Panc1 (cell line): ENCODE data around the gene ZBTB8OS. TPM values are rescaled to one million over a fixed set of nuclear protein-coding genes. Genes with fewer than 3 reads are reported as not detected.
"Not testable (repeated sequence)": the region's sequence is repeated elsewhere in the genome, so short reads cannot be mapped to it uniquely, and the experiment has no call there.

ENCODE experiments used
- ATAC-seq: fragments of 200-7000 bp; cut with Tn5 transposase; 2 replicates; pipeline ENCODE4 v1.9.1; 2020; ENCODE audit warnings: mild to moderate bottlenecking, moderate library complexity
- BruUV-seq: library from RNA; stranded (reverse); fragments of 400-500 nt; replicated peaks from 2 replicates; lab custom pipeline; 2021; lab: Mats Ljungman, UMichigan
- CTCF ChIA-PET: fragments of 300-600 bp; sonication (Branson Sonifier 250); formaldehyde crosslinking; loops from one replicate; lab custom pipeline; 2022; ENCODE audit warnings: antibody characterized with exemption; lab: Charles Lee
- POLR2A ChIA-PET: fragments of 300-600 bp; sonication (Branson Sonifier 250); formaldehyde crosslinking; loops from one replicate; lab custom pipeline; 2022; ENCODE audit warnings: antibody characterized with exemption; lab: Charles Lee
- DNase-seq: peaks from one replicate; pipeline ENCODE4 v3.0.0-alpha.2; 2010; ENCODE audit warnings: low read depth, low spot score
- H3K27ac ChIP-seq: 2 replicates; pipeline ENCODE4 v1.5.1; 2011; ENCODE audit warnings: mild to moderate bottlenecking, low read length, inconsistent platforms
- H3K27me3 ChIP-seq: fragments of 200-500 bp; sonication (Bioruptor generic); 2 replicates; pipeline ENCODE4 v1.6.0; 2014; ENCODE audit warnings: low read length, inconsistent platforms; ENCODE audit not compliant: control insufficient read depth, insufficient read depth
- H3K36me3 ChIP-seq: fragments of 200-500 bp; sonication (Bioruptor generic); 2 replicates; pipeline ENCODE4 v1.5.1; 2014; ENCODE audit warnings: inconsistent platforms, mild to moderate bottlenecking, low read length, moderate library complexity; ENCODE audit not compliant: control insufficient read depth, insufficient read depth
- H3K4me1 ChIP-seq: 2 replicates; pipeline ENCODE4 v1.5.1; 2011; ENCODE audit warnings: inconsistent platforms, mild to moderate bottlenecking, low read length, moderate library complexity; ENCODE audit not compliant: control insufficient read depth, insufficient read depth
- H3K4me3 ChIP-seq, 2 experiments: 2 replicates each; pipeline ENCODE4 v1.5.1; 2011 to 2012; ENCODE audit warnings: low read depth in 2 of 2, low read length in 2 of 2, mild to moderate bottlenecking in 2 of 2, inconsistent platforms in 1 of 2, moderate library complexity in 1 of 2
- H3K9me3 ChIP-seq: fragments of 200-500 bp; sonication (Bioruptor generic); 2 replicates; pipeline ENCODE4 v1.5.1; 2014; ENCODE audit warnings: low read depth, mild to moderate bottlenecking, inconsistent platforms, low read length, moderate library complexity; ENCODE audit not compliant: control insufficient read depth, insufficient read depth
- POLR2AphosphoS5 ChIP-seq: IDR thresholded peaks from 2 replicates; pipeline ENCODE4 v1.6.1; 2012; ENCODE audit warnings: mild to moderate bottlenecking, low read depth, low read length, moderate library complexity
- SIN3A ChIP-seq: IDR thresholded peaks from 2 replicates; pipeline ENCODE4 v1.6.1; 2012; ENCODE audit warnings: low read depth, mild to moderate bottlenecking, low read length, moderate library complexity, borderline replicate concordance; ENCODE audit not compliant: insufficient read depth
- TCF7L2 ChIP-seq: IDR thresholded peaks from 2 replicates; pipeline ENCODE4 v1.6.1; 2011; ENCODE audit warnings: mild to moderate bottlenecking, low read depth, low read length, inconsistent platforms
- in situ Hi-C: cut with HindIII; loops from 2 replicates; pipeline ENCODE4 v1.10.0; 2016; ENCODE audit warnings: low sequenced_read_pairs, low pct_unique_long_range_greater_than_20kb
- intact Hi-C: fragments of 100-400 bp; cut with micrococcal nuclease; formaldehyde crosslinking; loops from one replicate; pipeline ENCODE4 v1.10.0; 2022; ENCODE audit not compliant: unreplicated experiment
- total RNA-seq: library from RNA; stranded (reverse); gene quantifications from one replicate; pipeline ENCODE4 v1.2.1, GENCODE V29; 2021; ENCODE audit not compliant: unreplicated experiment
- TF ChIP-seq, protein P1 (sequence below): fragments of 450-650 bp; IDR thresholded peaks from 2 replicates; pipeline ENCODE4 v1.5.1; 2017; ENCODE audit warnings: mild to moderate bottlenecking
- TF ChIP-seq, protein P2 (sequence below), 2 experiments: IDR thresholded peaks; 2 replicates each; pipeline ENCODE4 v1.6.1; 2011 to 2012; ENCODE audit warnings: low read depth in 2 of 2, control low read depth in 1 of 2, low read length in 1 of 2, mild to moderate bottlenecking in 1 of 2, moderate library complexity in 1 of 2; ENCODE audit not compliant: insufficient read depth in 1 of 2

The ZBTB8OS gene
- total RNA-seq, 1 experiment from 2014 or later, result 78.9 TPM

DNA sequence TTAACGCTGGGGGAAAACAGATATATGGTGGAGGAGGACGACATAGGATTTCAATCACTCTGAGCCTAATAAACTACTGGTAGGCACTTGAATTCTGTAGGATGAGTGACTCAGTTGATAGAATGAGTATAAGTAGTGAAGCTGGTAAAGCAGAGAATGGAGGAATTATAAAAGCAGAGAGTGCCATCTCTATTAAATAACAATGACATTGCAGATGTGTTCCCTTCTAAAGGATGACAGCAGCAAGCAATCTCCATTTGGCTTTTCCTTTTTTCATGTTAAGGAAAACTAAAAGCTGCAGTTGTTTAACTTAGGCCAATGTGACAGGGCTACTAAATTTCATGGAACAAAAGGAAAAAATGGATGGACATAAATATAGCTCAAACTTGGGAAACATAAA is 17.5 kb downstream of the ZBTB8OS start:
- Histone ChIP-seq H3K4me3 (no peak overlapping the region), H3K27ac (no peak overlapping the region), H3K9me3 (no peaks in the 10 kb centered on the region), H3K36me3 (peaks cover 2% of the 10 kb centered on the region; the same call in 1 of the 2 replicates), H3K27me3 (no peaks in the 10 kb centered on the region), H3K4me1 (no peaks in the 10 kb centered on the region)
- intact Hi-C loops, result no loop called here
- ChIA-PET POLR2A (no interaction called here), CTCF (no interaction called here)
- in situ Hi-C loops, result no loop called here
- ATAC-seq (no peak), DNase-seq (no peak)
- no TSS peak for BruUV-seq
- TF ChIP-seq, protein P1, sequence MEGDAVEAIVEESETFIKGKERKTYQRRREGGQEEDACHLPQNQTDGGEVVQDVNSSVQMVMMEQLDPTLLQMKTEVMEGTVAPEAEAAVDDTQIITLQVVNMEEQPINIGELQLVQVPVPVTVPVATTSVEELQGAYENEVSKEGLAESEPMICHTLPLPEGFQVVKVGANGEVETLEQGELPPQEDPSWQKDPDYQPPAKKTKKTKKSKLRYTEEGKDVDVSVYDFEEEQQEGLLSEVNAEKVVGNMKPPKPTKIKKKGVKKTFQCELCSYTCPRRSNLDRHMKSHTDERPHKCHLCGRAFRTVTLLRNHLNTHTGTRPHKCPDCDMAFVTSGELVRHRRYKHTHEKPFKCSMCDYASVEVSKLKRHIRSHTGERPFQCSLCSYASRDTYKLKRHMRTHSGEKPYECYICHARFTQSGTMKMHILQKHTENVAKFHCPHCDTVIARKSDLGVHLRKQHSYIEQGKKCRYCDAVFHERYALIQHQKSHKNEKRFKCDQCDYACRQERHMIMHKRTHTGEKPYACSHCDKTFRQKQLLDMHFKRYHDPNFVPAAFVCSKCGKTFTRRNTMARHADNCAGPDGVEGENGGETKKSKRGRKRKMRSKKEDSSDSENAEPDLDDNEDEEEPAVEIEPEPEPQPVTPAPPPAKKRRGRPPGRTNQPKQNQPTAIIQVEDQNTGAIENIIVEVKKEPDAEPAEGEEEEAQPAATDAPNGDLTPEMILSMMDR, result no peak
- no peak for TF ChIP-seq POLR2AphosphoS5
- no peak for TF ChIP-seq SIN3A
- TF ChIP-seq TCF7L2, result no peak
- TF ChIP-seq, protein P2, sequence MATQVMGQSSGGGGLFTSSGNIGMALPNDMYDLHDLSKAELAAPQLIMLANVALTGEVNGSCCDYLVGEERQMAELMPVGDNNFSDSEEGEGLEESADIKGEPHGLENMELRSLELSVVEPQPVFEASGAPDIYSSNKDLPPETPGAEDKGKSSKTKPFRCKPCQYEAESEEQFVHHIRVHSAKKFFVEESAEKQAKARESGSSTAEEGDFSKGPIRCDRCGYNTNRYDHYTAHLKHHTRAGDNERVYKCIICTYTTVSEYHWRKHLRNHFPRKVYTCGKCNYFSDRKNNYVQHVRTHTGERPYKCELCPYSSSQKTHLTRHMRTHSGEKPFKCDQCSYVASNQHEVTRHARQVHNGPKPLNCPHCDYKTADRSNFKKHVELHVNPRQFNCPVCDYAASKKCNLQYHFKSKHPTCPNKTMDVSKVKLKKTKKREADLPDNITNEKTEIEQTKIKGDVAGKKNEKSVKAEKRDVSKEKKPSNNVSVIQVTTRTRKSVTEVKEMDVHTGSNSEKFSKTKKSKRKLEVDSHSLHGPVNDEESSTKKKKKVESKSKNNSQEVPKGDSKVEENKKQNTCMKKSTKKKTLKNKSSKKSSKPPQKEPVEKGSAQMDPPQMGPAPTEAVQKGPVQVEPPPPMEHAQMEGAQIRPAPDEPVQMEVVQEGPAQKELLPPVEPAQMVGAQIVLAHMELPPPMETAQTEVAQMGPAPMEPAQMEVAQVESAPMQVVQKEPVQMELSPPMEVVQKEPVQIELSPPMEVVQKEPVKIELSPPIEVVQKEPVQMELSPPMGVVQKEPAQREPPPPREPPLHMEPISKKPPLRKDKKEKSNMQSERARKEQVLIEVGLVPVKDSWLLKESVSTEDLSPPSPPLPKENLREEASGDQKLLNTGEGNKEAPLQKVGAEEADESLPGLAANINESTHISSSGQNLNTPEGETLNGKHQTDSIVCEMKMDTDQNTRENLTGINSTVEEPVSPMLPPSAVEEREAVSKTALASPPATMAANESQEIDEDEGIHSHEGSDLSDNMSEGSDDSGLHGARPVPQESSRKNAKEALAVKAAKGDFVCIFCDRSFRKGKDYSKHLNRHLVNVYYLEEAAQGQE (IDR thresholded peaks at IDR 0.05; ENCODE audit: insufficient read depth in 1 of 2, low read depth in 2 of 2, low read length in 1 of 2), result no peak

DNA sequence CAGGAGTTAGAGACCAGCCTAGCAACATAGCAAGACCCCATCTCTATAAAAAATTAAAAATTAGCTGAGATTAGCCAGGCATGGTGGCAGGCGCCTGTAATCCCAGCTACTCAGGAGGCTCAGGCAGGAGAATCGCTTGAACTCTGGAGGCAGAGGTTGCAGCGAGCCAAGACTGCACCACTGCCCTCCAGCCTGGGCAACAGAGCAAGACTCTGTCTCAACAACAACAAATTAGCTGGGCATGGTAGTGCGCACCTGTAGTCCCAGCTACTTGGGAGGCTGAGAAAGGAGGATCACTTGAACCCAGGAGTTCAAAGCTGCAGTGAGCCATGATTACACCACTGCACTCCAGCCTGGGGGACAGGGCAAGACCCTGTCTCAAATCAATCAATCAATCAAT is 20.2 kb downstream of the ZBTB8OS start:
- in situ Hi-C loops, H3K4me3 ChIP-seq, H3K9me3 ChIP-seq, DNase-seq, BruUV-seq, ATAC-seq, intact Hi-C loops, H3K27me3 ChIP-seq, H3K36me3 ChIP-seq, CTCF ChIA-PET, H3K4me1 ChIP-seq, H3K27ac ChIP-seq: not testable (repeated sequence)
- POLR2A ChIA-PET, result interaction anchor here (0.7 kb wide), 1 partner anchor 103 kb away, joined by 4 read pairs; no protein-coding TSS in a partner anchor

DNA sequence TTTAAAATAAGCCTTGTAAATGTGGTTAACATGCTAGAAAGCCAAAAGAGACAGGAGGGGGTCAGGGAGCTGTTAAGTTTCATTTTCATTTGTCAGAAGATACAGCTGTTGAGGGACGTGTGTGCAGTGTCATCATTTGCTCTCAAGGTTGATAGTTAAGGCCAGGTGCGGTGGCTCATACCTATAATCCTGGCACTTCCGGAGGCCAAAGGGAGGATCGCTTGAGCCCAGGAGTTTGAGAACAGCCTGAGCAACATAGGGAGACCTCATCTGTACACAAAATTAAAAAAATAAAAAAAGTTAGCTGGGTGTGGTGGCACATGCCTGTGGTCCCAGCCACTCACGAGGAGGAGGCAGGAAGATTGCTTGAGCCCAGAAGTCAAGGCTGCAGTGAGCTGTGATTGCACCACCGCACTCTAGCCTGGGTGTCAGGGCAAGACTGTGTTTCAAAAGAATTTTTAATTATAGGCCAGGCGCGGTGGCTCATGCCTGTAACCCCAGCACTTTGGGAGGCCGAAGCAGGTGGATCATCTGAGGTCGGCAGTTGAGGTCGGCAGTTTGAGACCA is 22.7 kb downstream of the ZBTB8OS start:
- intact Hi-C loops (no loop called here), in situ Hi-C loops (no loop called here)
- POLR2A ChIA-PET, result no interaction called here
- Histone ChIP-seq H3K27me3 (no peaks in the 10 kb centered on the region), H3K4me3 (no peak overlapping the region), H3K9me3 (no peaks in the 10 kb centered on the region), H3K27ac (no peak overlapping the region), H3K4me1 (no peaks in the 10 kb centered on the region), H3K36me3 (peaks cover 5% of the 10 kb centered on the region; the same call in 1 of the 2 replicates)
- DNase-seq, result no peak
- ATAC-seq, result no peak
- BruUV-seq, result no TSS peak
- TF ChIP-seq, protein P2 (IDR thresholded peaks at IDR 0.05; ENCODE audit: insufficient read depth in 1 of 2, low read depth in 2 of 2, low read length in 1 of 2), result no peak
- TF ChIP-seq SIN3A, result no peak
- TF ChIP-seq, protein P1, result no peak
- no peak for TF ChIP-seq TCF7L2
- TF ChIP-seq POLR2AphosphoS5, result no peak
- CTCF ChIA-PET, result no interaction called here
